Measurements from ENCODE around the gene TIMM10B.

The TIMM10B gene

GRCh38 chr11:6481012-6481923 is at the start of gene TIMM10B, which contains the start of gene ARFIP2:
TSS of gene TIMM10B (plus strand) at chr11:6481501. CDS start at chr11:6481517, 16 bp downstream.
TSS of gene ARFIP2 (minus strand) at chr11:6481331. CDS start at chr11:6480421, 910 bp downstream.
- peak; percentile 100 for DNase-seq (ENCODE audit: low spot score)

GRCh38 chr11:6431861-6432260 is 49.4 kb upstream of the TIMM10B start:
- no peak for DNase-seq (ENCODE audit: low spot score)

- DNase-seq (ENCODE audit: low spot score), result no peak
Measured at GRCh38 chr11:6433998-6434660, 47.2 kb upstream of the TIMM10B start.

GRCh38 chr11:6437423-6437822 is 43.9 kb upstream of the TIMM10B start:
- no peak for DNase-seq (ENCODE audit: low spot score)

GRCh38 chr11:6437993-6438392 is 43.3 kb upstream of the TIMM10B start:
- DNase-seq (ENCODE audit: low spot score), result no peak

GRCh38 chr11:6438979-6439571 is 42.2 kb upstream of the TIMM10B start:
- peak; percentile 83 for DNase-seq (ENCODE audit: low spot score)

- DNase-seq (ENCODE audit: low spot score), result no peak
Measured at GRCh38 chr11:6440906-6441358, 40.4 kb upstream of the TIMM10B start, which contains the start of gene HPX. TSS of gene HPX (minus strand) at chr11:6440987. CDS start at chr11:6440963, 24 bp downstream.

- no peak for DNase-seq (ENCODE audit: low spot score)
Measured at GRCh38 chr11:6442441-6442840, 38.9 kb upstream of the TIMM10B start.

- DNase-seq (ENCODE audit: low spot score), result peak; percentile 85
Measured at GRCh38 chr11:6443269-6444003, 37.9 kb upstream of the TIMM10B start.

GRCh38 chr11:6448574-6448973 is 32.7 kb upstream of the TIMM10B start:
- no peak for DNase-seq (ENCODE audit: low spot score)

GRCh38 chr11:6452219-6452618 is 29.1 kb upstream of the TIMM10B start:
- no peak for DNase-seq (ENCODE audit: low spot score)

GRCh38 chr11:6453152-6453551 is 28.1 kb upstream of the TIMM10B start:
- DNase-seq (ENCODE audit: low spot score), result no peak

- no peak for DNase-seq (ENCODE audit: low spot score)
Measured at GRCh38 chr11:6455070-6455469, 26.2 kb upstream of the TIMM10B start.

- no peak for DNase-seq (ENCODE audit: low spot score)
Measured at GRCh38 chr11:6456361-6457073, 24.8 kb upstream of the TIMM10B start.

GRCh38 chr11:6457581-6458320 is 23.6 kb upstream of the TIMM10B start:
- DNase-seq (ENCODE audit: low spot score), result no peak

GRCh38 chr11:6458352-6459098 is 22.8 kb upstream of the TIMM10B start:
- no peak for DNase-seq (ENCODE audit: low spot score)

GRCh38 chr11:6459099-6459450 is 22.2 kb upstream of the TIMM10B start:
- DNase-seq (ENCODE audit: low spot score), result no peak

GRCh38 chr11:6468712-6469495 is 12.4 kb upstream of the TIMM10B start:
- peak; percentile 94 for DNase-seq (ENCODE audit: low spot score)

GRCh38 chr11:6469599-6469998 is 11.7 kb upstream of the TIMM10B start:
- no peak for DNase-seq (ENCODE audit: low spot score)
